ENCODE data around the gene CRISP3.

- no peak for TF ChIP-seq TBL1XR1 (IDR thresholded peaks at IDR 0.05; ENCODE audit: low read length in 2 of 2)
- TF ChIP-seq ZNF324 (CRISPR knock-in tag; IDR thresholded peaks at IDR 0.05) = no peak
These were observed 13.9 kb downstream of the CRISP3 start for GRCh38 chr6:49730251-49730650.

Measured in K562 (cell line).